Measurements from ENCODE around the gene TMEM190. TPM values are rescaled to one million over a fixed set of nuclear protein-coding genes. Genes with fewer than 3 reads are reported as not detected.

The TMEM190 gene
- total and polyA plus RNA-seq, 9 of the 15 experiments (the other 6 are each of a cell fraction or from before 2014, with no cell fraction given), result not detected

DNA sequence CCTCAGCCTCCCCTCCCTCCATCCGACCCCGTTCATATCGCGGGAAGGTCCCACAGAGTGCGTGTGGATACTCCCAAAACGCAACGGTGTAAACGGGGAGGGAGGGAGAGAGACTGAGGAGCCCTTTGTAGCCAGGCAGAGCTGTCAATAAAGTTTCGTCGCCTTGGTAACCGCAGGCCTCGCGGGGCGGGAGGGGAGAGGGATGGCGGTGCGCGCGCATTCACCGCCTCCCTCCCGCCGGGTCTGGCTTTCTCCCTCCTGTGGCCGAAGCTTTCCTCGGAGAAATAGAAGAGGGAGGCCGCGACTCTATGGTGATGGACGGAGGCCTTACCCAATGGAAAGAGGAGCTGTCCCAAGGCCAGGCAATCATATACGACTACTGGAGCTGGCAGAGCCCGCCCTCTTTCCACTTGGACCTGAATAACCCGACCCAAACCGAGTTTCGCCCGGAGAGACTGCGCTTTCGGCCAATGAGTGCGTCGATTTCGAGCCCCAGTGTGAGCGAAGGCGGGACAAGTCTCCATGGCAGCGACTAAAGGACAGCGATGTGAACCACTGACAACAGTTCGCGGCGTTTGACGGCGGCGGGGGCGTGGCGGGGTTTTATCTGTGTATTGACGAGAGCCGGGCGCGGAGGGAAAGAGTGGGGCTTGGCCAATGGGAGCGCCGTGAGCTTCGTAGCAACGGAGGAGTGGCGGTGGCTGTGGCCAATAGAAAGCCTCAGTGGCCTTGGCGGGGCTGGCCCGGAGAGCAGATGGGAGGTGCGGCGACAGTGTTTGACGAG lies 37.3 kb upstream of the TMEM190 start, which contains the start of gene KMT5C (continued):
- peak; percentile 44; the same call in 1 of the 2 replicates for TF ChIP-seq ZNF384 (IDR thresholded peaks at IDR 0.05; ENCODE audit: low read depth, low read length)
- TF ChIP-seq ZNF12 (CRISPR knock-in tag; IDR thresholded peaks at IDR 0.05), result no peak
- TF ChIP-seq SRSF1 (IDR thresholded peaks at IDR 0.05; ENCODE audit: low read depth, low read length), result no peak
- TF ChIP-seq CHCHD3 (CRISPR knock-in tag; IDR thresholded peaks at IDR 0.05), result no peak
- no peak for TF ChIP-seq ZBTB8A (IDR thresholded peaks at IDR 0.05; ENCODE audit: partially characterized antibody)
- TF ChIP-seq, protein P1, sequence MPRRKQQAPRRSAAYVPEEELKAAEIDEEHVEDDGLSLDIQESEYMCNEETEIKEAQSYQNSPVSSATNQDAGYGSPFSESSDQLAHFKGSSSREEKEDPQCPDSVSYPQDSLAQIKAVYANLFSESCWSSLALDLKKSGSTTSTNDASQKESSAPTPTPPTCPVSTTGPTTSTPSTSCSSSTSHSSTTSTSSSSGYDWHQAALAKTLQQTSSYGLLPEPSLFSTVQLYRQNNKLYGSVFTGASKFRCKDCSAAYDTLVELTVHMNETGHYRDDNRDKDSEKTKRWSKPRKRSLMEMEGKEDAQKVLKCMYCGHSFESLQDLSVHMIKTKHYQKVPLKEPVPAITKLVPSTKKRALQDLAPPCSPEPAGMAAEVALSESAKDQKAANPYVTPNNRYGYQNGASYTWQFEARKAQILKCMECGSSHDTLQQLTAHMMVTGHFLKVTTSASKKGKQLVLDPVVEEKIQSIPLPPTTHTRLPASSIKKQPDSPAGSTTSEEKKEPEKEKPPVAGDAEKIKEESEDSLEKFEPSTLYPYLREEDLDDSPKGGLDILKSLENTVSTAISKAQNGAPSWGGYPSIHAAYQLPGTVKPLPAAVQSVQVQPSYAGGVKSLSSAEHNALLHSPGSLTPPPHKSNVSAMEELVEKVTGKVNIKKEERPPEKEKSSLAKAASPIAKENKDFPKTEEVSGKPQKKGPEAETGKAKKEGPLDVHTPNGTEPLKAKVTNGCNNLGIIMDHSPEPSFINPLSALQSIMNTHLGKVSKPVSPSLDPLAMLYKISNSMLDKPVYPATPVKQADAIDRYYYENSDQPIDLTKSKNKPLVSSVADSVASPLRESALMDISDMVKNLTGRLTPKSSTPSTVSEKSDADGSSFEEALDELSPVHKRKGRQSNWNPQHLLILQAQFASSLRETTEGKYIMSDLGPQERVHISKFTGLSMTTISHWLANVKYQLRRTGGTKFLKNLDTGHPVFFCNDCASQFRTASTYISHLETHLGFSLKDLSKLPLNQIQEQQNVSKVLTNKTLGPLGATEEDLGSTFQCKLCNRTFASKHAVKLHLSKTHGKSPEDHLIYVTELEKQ (CRISPR knock-in tag; IDR thresholded peaks at IDR 0.05), result no peak
- TF ChIP-seq CBFA2T2 (conservative IDR thresholded peaks at IDR 0.05), result no peak
- no peak for TF ChIP-seq ZNF717 (CRISPR knock-in tag; IDR thresholded peaks at IDR 0.05)
- TF ChIP-seq TBL1XR1 (IDR thresholded peaks at IDR 0.05; ENCODE audit: low read length in 2 of 2), result peak in 1 of 2 experiments; percentile 48; a peak in 2 of 4 replicates
- TF ChIP-seq ZNF146 (CRISPR knock-in tag; IDR thresholded peaks at IDR 0.05; ENCODE audit: unreplicated experiment), result no peak
- no peak for TF ChIP-seq MAFK (IDR thresholded peaks at IDR 0.05; ENCODE audit: low read length)
- no peak for TF ChIP-seq POLR3A (IDR thresholded peaks at IDR 0.05; ENCODE audit: borderline replicate concordance, extremely low read depth, insufficient read depth, insufficient read length)
- no peak for TF ChIP-seq CEBPG (CRISPR knock-in tag; IDR thresholded peaks at IDR 0.05)
- TF ChIP-seq CEBPG (tag; conservative IDR thresholded peaks at IDR 0.05 in 1 of 2, IDR thresholded peaks at IDR 0.05 in 1 of 2), result no peak
- TF ChIP-seq ZBTB43 (CRISPR knock-in tag; IDR thresholded peaks at IDR 0.05), result no peak
- 0 out of 2 replicates have a peak, but pooled peaks have one; percentile 63 for TF ChIP-seq XRCC5 (IDR thresholded peaks at IDR 0.05; ENCODE audit: low read depth, low read length)
- TF ChIP-seq FOXA3 (CRISPR knock-in tag; conservative IDR thresholded peaks at IDR 0.05 in 1 of 2, IDR thresholded peaks at IDR 0.05 in 1 of 2), result no peak
- no peak for TF ChIP-seq MCM7 (IDR thresholded peaks at IDR 0.05)
- TF ChIP-seq GTF2E2 (tag; IDR thresholded peaks at IDR 0.05), result no peak
- no peak for TF ChIP-seq ZBED1 (IDR thresholded peaks at IDR 0.05)
- TF ChIP-seq PYGO2 (tag; IDR thresholded peaks at IDR 0.05), result no peak
- TF ChIP-seq LCOR (CRISPR knock-in tag; IDR thresholded peaks at IDR 0.05), result 0 out of 2 replicates have a peak, but pooled peaks have one; percentile 47

Data from K562 (cell line).